H1 (cell line): Measurements from ENCODE around the gene LRRC28. TPM values are rescaled to one million over a fixed set of nuclear protein-coding genes. Genes with fewer than 3 reads are reported as not detected.

Source experiments
- CTCF ChIA-PET: fragments of 300-600 bp; sonication (Branson Sonifier 250); formaldehyde crosslinking; loops from one replicate; lab custom pipeline; 2021; ENCODE audit not compliant: partially characterized antibody; lab: Charles Lee
- POLR2A ChIA-PET: fragments of 300-600 bp; sonication (Branson Sonifier 250); formaldehyde crosslinking; loops from one replicate; lab custom pipeline; 2021; ENCODE audit warnings: inconsistent platforms; ENCODE audit not compliant: partially characterized antibody; lab: Charles Lee
- DNase-seq, 2 experiments: peaks; one replicate each; pipeline versions ENCODE4 v3.0.0 to v3.0.0-alpha.2; 2010 to 2022; ENCODE audit warnings: low spot score in 2 of 2, low read depth in 1 of 2, mixed read lengths in 1 of 2
- FAIRE-seq: peaks from 2 replicates; lab custom pipeline; 2011; peaks lifted over from hg19 to GRCh38; lab: Jason Lieb, UNC
- H2AFZ ChIP-seq: 2 replicates; pipeline ENCODE4 v1.8.1; 2012; ENCODE audit warnings: low read length, inconsistent platforms
- H2AK5ac ChIP-seq: 2 replicates; pipeline ENCODE4 v1.6.1; 2013; ENCODE audit warnings: low read depth, low read length
- H2BK120ac ChIP-seq: replicated peaks from 2 replicates; pipeline ENCODE3; 2013; ENCODE audit warnings: low read depth, low read length, inconsistent platforms
- H2BK12ac ChIP-seq: 2 replicates; pipeline ENCODE4 v1.6.1; 2013; ENCODE audit warnings: low read depth, low read length
- H2BK15ac ChIP-seq: 2 replicates; pipeline ENCODE4 v1.6.1; 2013; ENCODE audit warnings: low read length
- H2BK20ac ChIP-seq: 2 replicates; pipeline ENCODE4 v1.6.1; 2013; ENCODE audit warnings: low read length
- H2BK5ac ChIP-seq: 2 replicates; pipeline ENCODE4 v1.6.1; 2013; ENCODE audit warnings: low read depth, low read length
- H3K14ac ChIP-seq: 2 replicates; pipeline ENCODE4 v1.6.1; 2013; ENCODE audit warnings: inconsistent platforms; ENCODE audit not compliant: insufficient read length
- H3K18ac ChIP-seq: 2 replicates; pipeline ENCODE4 v1.6.1; 2013; ENCODE audit warnings: low read length; ENCODE audit errors: extremely low read depth
- H3K23ac ChIP-seq: 2 replicates; pipeline ENCODE4 v1.6.1; 2013; ENCODE audit warnings: inconsistent platforms; ENCODE audit not compliant: insufficient read length
- H3K23me2 ChIP-seq: 2 replicates; pipeline ENCODE4 v1.6.1; 2013; ENCODE audit warnings: low read depth, low read length
- H3K27ac ChIP-seq: 2 replicates; pipeline ENCODE4 v1.6.1; 2011; ENCODE audit warnings: low read depth, low read length, inconsistent platforms
- H3K27me3 ChIP-seq, 4 experiments: replicated peaks in 1 of 4; 1 replicate in 1 of 4; 2 replicates in 3 of 4; pipeline versions ENCODE4 v1.6.1 to v1.8.1; 2011 to 2013; ENCODE audit warnings: low read length in 3 of 4, mild to moderate bottlenecking in 3 of 4, inconsistent platforms in 2 of 4, mixed read lengths in 2 of 4, moderate library complexity in 1 of 4; ENCODE audit not compliant: control insufficient read depth in 3 of 4, insufficient read depth in 3 of 4; ENCODE audit errors: extremely low read depth in 1 of 4
- H3K36me3 ChIP-seq, 4 experiments: 2 replicates each; pipeline versions ENCODE4 v1.6.1 to v1.8.1; 2011 to 2013; ENCODE audit warnings: mild to moderate bottlenecking in 4 of 4, low read length in 3 of 4, moderate library complexity in 2 of 4, control low read depth in 1 of 4, inconsistent platforms in 1 of 4; ENCODE audit not compliant: insufficient read depth in 4 of 4, control insufficient read depth in 2 of 4
- H3K4ac ChIP-seq: replicated peaks from 2 replicates; pipeline ENCODE3; 2013; ENCODE audit warnings: low read length, low read depth, mixed read lengths, inconsistent platforms; ENCODE audit not compliant: insufficient read length
- H3K4me1 ChIP-seq, 4 experiments: replicated peaks in 1 of 4; 1 replicate in 1 of 4; 2 replicates in 3 of 4; pipeline versions ENCODE4 v1.6.1 to v1.8.1; 2011 to 2013; ENCODE audit warnings: low read length in 3 of 4, inconsistent platforms in 2 of 4, mixed read lengths in 1 of 4; ENCODE audit not compliant: insufficient read depth in 4 of 4, control insufficient read depth in 3 of 4
- H3K4me2 ChIP-seq, 2 experiments: 2 replicates each; pipeline versions ENCODE4 v1.6.1 to v1.8.1; 2011 to 2013; ENCODE audit warnings: low read depth in 2 of 2, low read length in 2 of 2, control low read depth in 1 of 2, inconsistent platforms in 1 of 2, mild to moderate bottlenecking in 1 of 2; ENCODE audit not compliant: insufficient read depth in 1 of 2
- H3K4me3 ChIP-seq, 4 experiments: fragments of 200-600, 300-600 bp in 1 of 4; sonication (generic), shearing (Covaris generic), sonication (Bioruptor Twin) in 1 of 4; 2 replicates each; pipeline versions ENCODE4 v1.5.1 to v1.8.1; 2011 to 2016; ENCODE audit warnings: low read length in 4 of 4, low read depth in 3 of 4, control low read depth in 2 of 4, inconsistent platforms in 2 of 4, mild to moderate bottlenecking in 2 of 4, mixed read lengths in 1 of 4, moderate library complexity in 1 of 4; ENCODE audit not compliant: insufficient read depth in 2 of 4; ENCODE audit errors: extremely low read depth in 1 of 4
- H3K56ac ChIP-seq: replicated peaks from 2 replicates; pipeline ENCODE3; 2013; ENCODE audit warnings: low read depth, mild to moderate bottlenecking, mixed read lengths, low read length, inconsistent platforms; ENCODE audit not compliant: insufficient read length
- H3K79me1 ChIP-seq: 2 replicates; pipeline ENCODE4 v1.6.1; 2013; ENCODE audit warnings: low read depth, low read length, control low read depth
- H3K79me2 ChIP-seq, 2 experiments: 2 replicates each; pipeline versions ENCODE4 v1.6.1 to v1.8.1; 2012 to 2013; ENCODE audit warnings: low read length in 2 of 2, mild to moderate bottlenecking in 2 of 2, inconsistent platforms in 1 of 2; ENCODE audit not compliant: insufficient read depth in 2 of 2, control insufficient read depth in 1 of 2
- H3K9ac ChIP-seq, 4 experiments: replicated peaks in 1 of 4; 1 replicate in 1 of 4; 2 replicates in 3 of 4; pipeline versions ENCODE4 v1.6.1 to v1.8.1; 2011 to 2013; ENCODE audit warnings: low read depth in 3 of 4, low read length in 3 of 4, control low read depth in 2 of 4, mild to moderate bottlenecking in 2 of 4, moderate library complexity in 2 of 4, inconsistent platforms in 1 of 4; ENCODE audit errors: extremely low read depth in 1 of 4
- H3K9me3 ChIP-seq, 2 experiments: 2 replicates each; pipeline versions ENCODE4 v1.6.1 to v1.8.1; 2012 to 2013; ENCODE audit warnings: mild to moderate bottlenecking in 2 of 2, moderate library complexity in 2 of 2, control low read depth in 1 of 2, inconsistent platforms in 1 of 2, low read depth in 1 of 2, low read length in 1 of 2, mixed read lengths in 1 of 2; ENCODE audit not compliant: insufficient read depth in 2 of 2
- H4K20me1 ChIP-seq, 2 experiments: replicated peaks in 1 of 2; 2 replicates each; pipeline versions ENCODE3 to v1.8.1; 2011 to 2013; ENCODE audit warnings: inconsistent platforms in 2 of 2, low read length in 2 of 2, mild to moderate bottlenecking in 1 of 2; ENCODE audit not compliant: insufficient read depth in 2 of 2, control insufficient read depth in 1 of 2
- H4K5ac ChIP-seq: 2 replicates; pipeline ENCODE4 v1.6.1; 2013; ENCODE audit warnings: low read length, low read depth, mixed read lengths, inconsistent platforms; ENCODE audit not compliant: insufficient read length
- H4K8ac ChIP-seq: 2 replicates; pipeline ENCODE4 v1.8.0; 2013; ENCODE audit warnings: mild to moderate bottlenecking, moderate library complexity, low read length, inconsistent platforms; ENCODE audit not compliant: insufficient read depth; ENCODE audit errors: extremely low read depth
- H4K91ac ChIP-seq: replicated peaks from 2 replicates; pipeline ENCODE3; 2013; ENCODE audit warnings: low read length, mixed read lengths, inconsistent platforms; ENCODE audit not compliant: insufficient read length
- ATF3 ChIP-seq: IDR thresholded peaks from 2 replicates; pipeline ENCODE4 v1.6.1; 2011; ENCODE audit warnings: low read depth, mild to moderate bottlenecking, low read length; ENCODE audit not compliant: insufficient read depth
- BCL11A ChIP-seq, 2 experiments: IDR thresholded peaks; one replicate each; pipeline ENCODE4 v1.6.1; 2011; ENCODE audit warnings: low read depth in 2 of 2, low read length in 2 of 2, mild to moderate bottlenecking in 2 of 2
- CBX8 ChIP-seq: fragments of 300-800, 300-1000 bp; sonication (generic); IDR thresholded peaks from 2 replicates; pipeline ENCODE4 v1.7.1; 2016; ENCODE audit warnings: low read depth, low read length, borderline replicate concordance
- GABPA ChIP-seq: IDR thresholded peaks from 2 replicates; pipeline ENCODE4 v1.6.1; 2011; ENCODE audit warnings: mild to moderate bottlenecking, low read length, moderate library complexity, borderline replicate concordance; ENCODE audit not compliant: insufficient read depth
- GTF2F1 ChIP-seq: IDR thresholded peaks from 2 replicates; pipeline ENCODE4 v1.6.1; 2012; ENCODE audit warnings: low read depth, low read length, improper control_type of control experiment, borderline replicate concordance
- HDAC2 ChIP-seq, 2 experiments: fragments of 300-600 bp in 1 of 2; sonication (generic) in 1 of 2; IDR thresholded peaks; 2 replicates each; pipeline ENCODE4 v1.6.1; 2011 to 2012; ENCODE audit warnings: low read depth in 2 of 2, low read length in 2 of 2, mild to moderate bottlenecking in 2 of 2, moderate library complexity in 2 of 2, borderline replicate concordance in 1 of 2, inconsistent platforms in 1 of 2
- KDM1A ChIP-seq: fragments of 200-600, 300-600 bp; sonication (generic); IDR thresholded peaks from 2 replicates; pipeline ENCODE4 v1.7.1; 2016; ENCODE audit warnings: mild to moderate bottlenecking, low read length, borderline replicate concordance
- KDM5A ChIP-seq: fragments of 200-600 bp; IDR thresholded peaks from 2 replicates; pipeline ENCODE4 v1.7.1; 2012; ENCODE audit warnings: mild to moderate bottlenecking, low read length, inconsistent platforms, mixed read lengths
- POLR2A ChIP-seq, 2 experiments: IDR thresholded peaks; 1 replicate in 1 of 2; 2 replicates in 1 of 2; pipeline ENCODE4 v1.6.1; 2011; ENCODE audit warnings: low read depth in 2 of 2, low read length in 2 of 2, mild to moderate bottlenecking in 2 of 2; ENCODE audit errors: control extremely low read depth in 1 of 2
- POLR2AphosphoS5 ChIP-seq: IDR thresholded peaks from 2 replicates; pipeline ENCODE4 v1.6.1; 2011; ENCODE audit warnings: low read depth, low read length
- RNF2 ChIP-seq: fragments of 200-900, 300-1000 bp; sonication (generic); IDR thresholded peaks from 2 replicates; pipeline ENCODE4 v1.7.1; 2016; ENCODE audit warnings: borderline replicate concordance, low read depth, mild to moderate bottlenecking, antibody characterized with exemption, low read length; ENCODE audit not compliant: poor library complexity, severe bottlenecking; ENCODE audit errors: missing control alignments
- SP4 ChIP-seq: IDR thresholded peaks from 2 replicates; pipeline ENCODE4 v1.6.1; 2012; ENCODE audit warnings: low read length, inconsistent platforms
- SUZ12 ChIP-seq: fragments of 200-600 bp; sonication (generic); IDR thresholded peaks from 2 replicates; pipeline ENCODE4 v1.6.1; 2012; ENCODE audit warnings: mild to moderate bottlenecking, inconsistent platforms, low read length, moderate library complexity, mixed read lengths
- TAF1 ChIP-seq: IDR thresholded peaks from 2 replicates; pipeline ENCODE4 v1.6.1; 2011; ENCODE audit warnings: mild to moderate bottlenecking, low read depth, low read length
- WGBS, 2 experiments: shearing (Covaris generic) in 1 of 2; methylation state at CpG; one replicate each; pipeline versions ENCODE4 v1.1.6 to v1.1.7; 2013 to 2015; ENCODE audit warnings: low lambda C conversion rate in 2 of 2, mixed read lengths in 2 of 2, inconsistent platforms in 1 of 2, low coverage in 1 of 2, missing lambda C conversion rate in 1 of 2; ENCODE audit not compliant: insufficient replicate concordance in 2 of 2, insufficient coverage in 1 of 2, insufficient read length in 1 of 2; ENCODE audit errors: extremely low coverage in 1 of 2, missing lambda C conversion rate in 1 of 2; 5-methylcytosine and 5-hydroxymethylcytosine counted together
- polyA plus RNA-seq, 7 experiments: library from polyadenylated mRNA; depleted of rRNA in 3 of 7; stranded (reverse) in 5 of 7; unstranded in 2 of 7; fragments of >200 nt in 5 of 7; fragments of 200-250 nt in 2 of 7; gene quantifications; 1 replicate in 5 of 7; 2 replicates in 1 of 7; 4 replicates in 1 of 7; pipeline versions ENCODE4 v1.2.1 to v1.2.3, GENCODE V29; 2011 to 2013; ENCODE audit warnings: missing spikeins in 2 of 7, mixed read lengths in 2 of 7
- total RNA-seq: library from RNA; stranded (reverse); fragmentation: NEBNext Ultra II Directional; extraction: Animal tissue kit (Norgen Biotek cat#: 25700); gene quantifications from 2 replicates; pipeline ENCODE4 v1.2.1, GENCODE V29; 2021

Gene LRRC28
- total and polyA plus RNA-seq, 2 of the 8 experiments (the other 6 are each of a cell fraction or from before 2014, with no cell fraction given): 20.2 to 23.3 TPM

DNA sequence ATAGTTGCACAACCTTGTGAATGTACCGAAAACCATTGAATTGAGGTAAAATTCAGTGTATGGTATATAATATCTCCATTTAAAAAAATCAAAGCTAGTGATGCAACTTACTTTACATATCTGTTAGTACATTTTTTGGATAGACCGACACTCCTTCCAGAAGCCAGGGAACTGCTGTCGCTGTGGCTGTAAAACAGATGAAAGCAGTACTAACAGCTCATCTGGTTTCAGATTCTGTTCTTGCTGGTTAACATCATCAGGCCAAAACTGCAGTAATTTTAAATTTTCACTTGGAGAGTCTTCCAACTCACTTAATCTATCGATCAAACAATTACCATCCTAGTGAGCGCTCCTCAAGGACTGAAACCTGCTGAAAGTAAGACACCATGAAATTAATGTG, 145.1 kb downstream of the LRRC28 start:
- Histone ChIP-seq H3K79me1 (no peaks in the 10 kb centered on the region), H2BK5ac (no peak overlapping the region), H3K14ac (no peak overlapping the region), H2AFZ (no peak overlapping the region), H3K23ac (no peak overlapping the region), H3K9me3 (no peaks in the 10 kb centered on the region), H4K8ac (no peak overlapping the region), H3K18ac (no peak overlapping the region), H4K5ac (no peak overlapping the region), H4K20me1 (no peaks in the 10 kb centered on the region), H2AK5ac (no peak overlapping the region), H3K56ac (no peak overlapping the region), H2BK120ac (no peak overlapping the region), H3K36me3 (no peaks in the 10 kb centered on the region), H3K4me1 (no peaks in the 10 kb centered on the region), H3K4me2 (no peak overlapping the region), H2BK12ac (no peak overlapping the region), H2BK20ac (no peak overlapping the region), H3K79me2 (no peaks in the 10 kb centered on the region), H3K27me3 (no peaks in the 10 kb centered on the region), H3K9ac (no peak overlapping the region), H3K27ac (no peak overlapping the region), H3K23me2 (no peaks in the 10 kb centered on the region), H3K4me3 (no peak overlapping the region), H2BK15ac (no peak overlapping the region), H3K4ac (no peak overlapping the region), H4K91ac (no peak overlapping the region)
- POLR2A ChIA-PET: no interaction called here
- FAIRE-seq: no peak
- WGBS, 2 experiments: 95% methylated on average over 5 of the region's 5 CpGs; no CpG with 5 or more reads in 1 of the 2 experiments
- CTCF ChIA-PET: interaction anchor here (0.8 kb wide), 1 partner anchor 309 kb away, joined by 3 read pairs; no protein-coding TSS in a partner anchor
- no peak for DNase-seq
- TF ChIP-seq BCL11A (IDR thresholded peaks at IDR 0.05; ENCODE audit: low read depth in 2 of 2, low read length in 2 of 2) (no peak), KDM1A (no peak), ATF3 (no peak), SP4 (no peak), HDAC2 (IDR thresholded peaks at IDR 0.05; ENCODE audit: borderline replicate concordance in 1 of 2, low read depth in 2 of 2, low read length in 2 of 2) (no peak), SUZ12 (no peak), GABPA (no peak), POLR2A (IDR thresholded peaks at IDR 0.05; ENCODE audit: control extremely low read depth in 1 of 2, low read depth in 2 of 2, low read length in 2 of 2) (no peak), KDM5A (no peak), TAF1 (no peak), POLR2AphosphoS5 (no peak), CBX8 (no peak), GTF2F1 (no peak), RNF2 (no peak)
